ENCODE results near the gene C2orf81.
"Not testable (repeated sequence)": the region's sequence is repeated elsewhere in the genome, so short reads cannot be mapped to it uniquely, and the experiment has no call there.

The C2orf81 gene

DNA sequence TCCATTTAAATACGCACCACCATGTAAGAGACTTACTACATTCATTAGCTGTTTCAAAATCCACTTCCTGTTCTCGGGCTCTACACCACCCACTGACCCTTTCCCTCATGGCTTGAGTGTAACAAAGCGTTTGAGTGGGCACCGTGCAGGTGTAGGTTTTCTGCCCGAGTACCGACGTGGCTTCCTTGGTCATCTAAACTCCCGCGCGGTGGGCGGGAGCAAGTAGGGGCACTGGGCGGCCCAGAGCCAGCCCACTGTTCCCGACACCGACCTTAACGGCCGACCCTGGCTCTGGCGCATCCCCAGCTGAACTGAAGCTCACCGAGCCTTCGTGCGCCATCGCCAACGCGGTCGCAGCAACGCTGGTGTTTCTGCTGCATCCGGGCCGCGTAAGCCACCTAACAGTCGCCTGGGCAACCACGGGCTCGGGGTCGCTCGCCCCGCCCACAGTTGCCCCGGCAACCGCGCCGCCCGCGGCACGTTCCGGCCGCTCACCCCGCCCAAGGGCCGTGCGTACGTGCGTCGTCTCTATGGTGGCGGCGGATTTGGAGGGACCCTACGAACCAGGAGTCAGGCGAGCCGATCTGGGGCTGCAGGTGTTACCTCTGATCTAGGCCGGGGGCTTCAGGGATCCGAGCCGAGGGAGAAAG lies at the start of gene C2orf81, which contains the start of gene WDR54:
Gene C2orf81 (minus strand): TSS at position 399 of the 650 bp plus-strand sequence. CDS start 59 bp downstream, at position 340.
Gene WDR54 (plus strand): TSS at position 510 of the 650 bp plus-strand sequence. CDS start 424 bp downstream, outside the sequence.
- DNase-seq (ENCODE audit: low read depth), result no peak

DNA sequence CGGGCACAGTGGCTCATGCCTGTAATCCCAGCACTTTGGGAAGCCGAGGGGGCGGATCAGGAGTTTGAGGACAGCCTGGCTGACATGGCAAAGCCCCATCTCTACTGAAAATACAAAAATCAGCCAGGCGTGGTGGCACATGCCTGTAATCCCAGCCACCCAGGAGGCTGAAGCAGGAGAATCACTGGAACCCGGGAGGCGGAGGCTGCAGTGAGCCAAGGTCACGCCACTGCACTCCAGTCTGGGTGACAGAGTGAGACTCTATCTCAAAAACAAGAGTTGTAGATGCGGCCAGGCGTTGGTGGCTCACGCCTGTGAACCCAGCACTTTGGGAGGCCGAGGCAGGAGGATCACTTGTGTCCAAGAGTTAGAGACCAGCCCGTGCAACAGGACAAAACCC lies 49.3 kb upstream of the C2orf81 start:
- DNase-seq (ENCODE audit: low read depth), result not testable (repeated sequence)

DNA sequence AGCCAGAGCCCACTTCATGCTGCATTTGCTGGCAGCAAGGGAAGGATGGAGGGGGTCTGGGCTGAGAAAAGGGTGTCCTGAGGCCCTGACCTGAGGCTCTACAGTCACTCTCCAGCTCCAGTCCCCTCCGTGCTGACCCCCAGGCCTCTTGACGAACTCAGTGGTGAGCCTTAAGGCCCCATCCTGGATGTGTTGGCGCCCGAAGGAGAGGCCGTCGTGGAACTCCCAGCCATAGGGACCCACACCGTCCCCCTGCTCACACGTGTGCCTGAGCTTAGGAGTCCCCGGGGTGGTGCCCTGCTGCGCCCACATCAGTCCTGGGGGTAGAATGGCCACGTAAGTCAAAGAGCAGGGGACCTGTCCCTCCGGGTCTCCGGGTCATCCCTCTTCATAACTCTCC lies 43.0 kb upstream of the C2orf81 start:
- no peak for DNase-seq (ENCODE audit: low read depth)

GRCh38 chr2:74462786-74463105 lies 41.3 kb upstream of the C2orf81 start:
- DNase-seq (ENCODE audit: low read depth), result no peak

- no peak for DNase-seq (ENCODE audit: low read depth)
Measured at GRCh38 chr2:74462054-74462785, 40.8 kb upstream of the C2orf81 start.

DNA sequence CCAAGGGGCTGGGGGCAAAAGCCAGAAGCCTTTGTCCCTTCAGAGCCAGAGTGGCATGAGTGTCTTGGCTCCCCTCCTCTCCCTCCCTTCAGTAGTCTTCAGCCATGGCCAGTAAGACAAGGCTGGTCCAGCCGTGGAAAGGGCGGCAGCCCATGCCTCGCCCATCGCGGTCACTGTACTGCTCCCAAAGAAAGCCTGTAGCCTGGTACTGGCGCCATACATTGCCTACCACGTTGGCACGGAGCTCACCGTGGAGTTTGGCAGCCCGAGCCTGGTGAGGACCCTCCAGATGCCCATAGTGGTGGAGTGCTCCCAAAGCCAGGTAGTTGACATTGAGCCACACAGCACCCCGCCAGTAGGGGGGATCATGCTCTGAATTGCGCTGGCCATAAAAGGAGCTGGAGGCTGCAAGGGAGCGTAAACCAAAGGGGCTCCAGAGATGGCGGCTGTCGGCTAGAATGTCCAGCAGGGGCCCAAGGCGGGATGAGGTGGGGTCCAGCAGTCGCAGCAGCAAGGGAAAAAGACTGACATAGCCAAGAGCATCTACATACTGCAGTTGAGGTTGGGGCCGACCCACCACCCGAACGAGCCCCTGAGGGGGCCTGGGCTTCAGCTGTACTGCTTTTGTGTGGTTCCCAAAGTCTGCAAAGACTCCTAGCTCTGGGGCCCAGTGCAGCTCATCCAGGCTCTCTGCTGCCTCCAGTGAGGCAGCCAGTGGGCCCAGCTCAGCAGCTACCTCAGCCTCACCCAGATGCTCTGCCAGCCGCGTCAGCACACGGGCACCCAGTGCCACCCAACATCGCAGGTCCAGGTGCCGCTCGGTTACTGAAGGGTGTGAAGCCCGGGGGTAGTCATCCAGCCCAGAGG lies 40.0 kb upstream of the C2orf81 start:
- no peak for DNase-seq (ENCODE audit: low read depth)

GRCh38 chr2:74460187-74460586 lies 38.8 kb upstream of the C2orf81 start:
- not testable (repeated sequence) for DNase-seq (ENCODE audit: low read depth)

DNA sequence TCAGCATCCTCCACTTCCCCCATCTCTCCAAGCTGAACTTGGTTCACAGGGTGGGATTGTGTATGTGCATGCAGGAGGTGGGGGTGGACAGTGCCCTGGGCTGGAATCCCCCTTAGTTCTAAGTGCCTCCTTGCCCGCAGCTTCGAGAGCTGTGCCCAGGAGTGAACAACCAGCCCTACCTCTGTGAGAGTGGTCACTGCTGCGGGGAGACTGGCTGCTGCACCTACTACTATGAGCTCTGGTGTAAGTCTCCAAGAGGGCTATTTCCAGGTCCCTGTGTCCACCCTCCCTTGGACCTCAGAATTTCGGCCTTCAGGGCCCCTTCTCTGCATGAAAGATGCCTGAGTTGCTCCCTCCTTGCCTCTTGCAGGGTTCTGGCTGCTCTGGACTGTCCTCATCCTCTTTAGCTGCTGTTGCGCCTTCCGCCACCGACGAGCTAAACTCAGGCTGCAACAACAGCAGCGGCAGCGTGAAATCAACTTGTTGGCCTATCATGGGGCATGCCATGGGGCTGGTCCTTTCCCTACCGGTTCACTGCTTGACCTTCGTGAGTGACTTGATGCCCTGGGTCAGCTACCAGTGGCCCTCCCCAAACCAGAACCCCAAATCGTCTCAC lies 38.2 kb upstream of the C2orf81 start:
- not testable (repeated sequence) for DNase-seq (ENCODE audit: low read depth)

DNA sequence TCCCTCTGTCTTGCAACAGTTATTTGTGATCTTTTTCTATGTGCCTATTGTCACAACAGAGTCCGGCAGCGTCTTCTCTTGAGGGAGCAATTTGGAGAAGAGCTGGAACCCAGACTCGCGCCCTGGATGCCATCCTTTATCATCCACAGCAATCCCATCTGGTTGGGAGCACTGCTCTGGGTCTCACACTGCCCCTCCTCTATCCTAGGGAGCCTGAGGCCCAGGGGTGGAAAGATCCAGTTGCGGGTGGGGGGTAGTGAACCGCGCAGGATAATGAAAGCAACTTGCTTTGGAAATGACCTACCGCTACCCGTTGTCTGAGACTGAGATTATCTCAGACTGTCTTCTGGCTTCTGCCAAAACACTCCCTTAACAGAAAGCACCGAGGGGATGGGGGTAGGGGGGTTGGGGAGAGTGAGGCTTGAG lies 37.5 kb upstream of the C2orf81 start:
- DNase-seq (ENCODE audit: low read depth), result no peak

DNA sequence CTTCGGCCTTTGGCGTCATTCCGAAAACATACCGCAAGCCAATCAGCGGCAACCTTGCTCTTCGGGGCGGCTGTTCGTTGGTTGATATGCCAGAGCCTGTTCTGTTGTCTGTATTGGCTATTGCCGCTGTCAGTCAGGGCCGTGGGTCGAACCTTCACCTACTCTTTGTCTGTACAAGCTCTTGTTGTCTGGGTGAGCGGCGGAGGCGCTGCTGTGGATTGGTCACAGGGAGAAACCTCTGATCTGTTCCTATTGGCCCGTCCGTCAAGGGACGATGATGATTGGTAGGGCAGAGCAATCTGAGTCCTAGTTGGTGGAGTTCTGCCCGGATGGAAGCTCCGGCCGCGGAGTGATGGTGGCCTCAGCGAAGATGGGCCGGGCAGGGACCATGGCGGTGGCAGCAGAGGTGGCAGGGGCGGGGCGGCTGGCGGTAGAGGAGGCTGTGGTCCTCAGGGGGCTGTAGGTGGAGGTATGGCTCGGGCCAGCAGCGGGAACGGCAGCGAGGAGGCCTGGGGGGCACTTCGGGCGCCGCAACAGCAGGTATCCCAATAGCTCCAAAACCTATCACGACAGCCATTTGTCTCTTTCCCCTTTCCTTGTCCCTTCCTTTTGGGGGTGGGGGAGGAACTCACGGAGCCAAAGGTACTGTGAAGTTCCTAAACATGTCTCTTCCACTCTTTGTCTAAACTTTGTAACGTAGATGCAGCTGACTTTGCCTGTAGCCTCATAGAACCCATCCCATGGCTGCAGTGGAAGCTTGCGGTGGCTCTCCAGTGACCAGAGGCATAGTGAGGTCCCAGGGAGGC lies 36.9 kb upstream of the C2orf81 start, which contains the start of gene WBP1:
Gene WBP1 (plus strand): TSS at position 307 of the 806 bp plus-strand sequence. CDS start 165 bp downstream, at position 472.
- peak; percentile 100 for DNase-seq (ENCODE audit: low read depth)

DNA sequence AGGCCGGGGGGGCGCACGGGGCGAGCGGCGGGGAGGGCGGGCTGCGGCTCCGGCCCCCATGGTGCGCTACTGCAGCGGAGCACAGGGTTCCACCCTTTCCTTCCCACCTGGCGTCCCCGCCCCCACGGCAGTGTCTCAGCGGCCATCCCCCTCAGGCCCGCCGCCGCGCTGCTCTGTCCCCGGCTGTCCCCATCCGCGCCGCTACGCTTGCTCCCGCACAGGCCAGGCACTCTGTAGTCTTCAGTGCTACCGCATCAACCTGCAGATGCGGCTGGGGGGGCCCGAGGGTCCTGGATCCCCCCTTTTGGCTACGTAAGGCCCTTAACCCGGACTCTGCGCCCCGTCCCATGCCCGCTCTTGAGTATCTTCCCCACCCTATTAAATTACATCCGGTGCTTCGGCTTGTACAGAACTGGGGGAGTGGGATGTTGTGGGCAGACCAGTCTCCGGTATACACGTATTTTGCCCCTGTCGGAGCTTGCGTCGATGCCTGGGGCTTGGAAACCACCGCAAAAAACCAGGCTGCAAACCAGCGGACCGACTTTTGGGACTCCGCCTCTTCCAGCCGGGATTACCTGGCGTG lies 36.2 kb upstream of the C2orf81 start:
- no peak for DNase-seq (ENCODE audit: low read depth)

DNA sequence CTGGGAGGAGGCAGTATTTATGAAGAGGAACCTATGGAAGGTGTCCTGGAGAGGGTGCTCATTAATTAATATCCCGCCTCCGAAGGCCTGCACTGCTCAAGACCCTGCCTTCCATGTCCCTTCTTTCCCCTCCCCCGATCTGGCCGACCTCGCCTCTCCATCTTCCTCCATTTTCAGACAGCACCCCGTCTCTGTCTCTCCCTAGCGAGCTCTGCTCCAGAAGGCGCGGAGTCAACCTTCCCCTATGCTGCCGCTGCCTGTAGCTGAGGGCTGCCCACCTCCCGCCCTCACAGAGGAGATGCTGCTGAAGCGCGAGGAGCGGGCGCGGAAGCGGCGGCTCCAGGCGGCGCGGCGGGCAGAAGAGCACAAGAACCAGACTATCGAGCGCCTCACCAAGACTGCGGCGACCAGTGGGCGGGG lies 35.7 kb upstream of the C2orf81 start:
- no peak for DNase-seq (ENCODE audit: low read depth)

GRCh38 chr2:74454654-74455511 lies 33.5 kb upstream of the C2orf81 start, which contains the start of gene INO80B:
INO80B (plus strand) TSS chr2:74455087; CDS start chr2:74455117, 30 bp downstream.
- DNase-seq (ENCODE audit: low read depth), result peak; percentile 90

DNA sequence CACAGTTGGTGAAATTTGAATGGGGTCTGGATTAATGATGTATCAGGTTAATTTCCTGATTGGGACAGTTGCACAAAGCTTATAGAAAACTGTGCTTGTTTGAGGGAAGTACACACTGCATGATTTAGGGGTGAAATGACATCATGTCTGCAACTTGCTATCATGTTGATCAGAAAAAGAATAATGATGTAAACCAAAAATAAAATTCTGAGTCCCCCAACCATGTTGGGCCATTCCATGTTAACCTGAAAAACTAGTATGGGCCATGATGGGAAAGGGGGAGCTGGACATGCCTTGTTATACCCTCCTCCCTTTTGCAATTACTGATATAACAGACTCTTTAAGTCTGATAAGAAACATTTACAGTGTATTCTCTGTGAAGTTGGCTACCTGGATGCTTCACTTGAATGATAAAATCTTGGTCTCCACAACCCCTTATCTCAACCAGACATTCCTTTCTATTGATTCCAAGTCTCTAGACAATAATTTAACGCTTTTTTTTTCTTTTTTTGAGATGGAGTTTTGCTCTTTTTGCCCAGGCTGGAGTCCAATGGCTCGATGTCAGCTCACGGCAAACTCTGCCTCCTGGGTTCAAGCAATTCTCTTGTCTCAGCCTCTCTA lies 29.3 kb upstream of the C2orf81 start:
- DNase-seq (ENCODE audit: low read depth), result no peak

GRCh38 chr2:74448771-74449170 lies 27.4 kb upstream of the C2orf81 start:
- DNase-seq (ENCODE audit: low read depth), result no peak

DNA sequence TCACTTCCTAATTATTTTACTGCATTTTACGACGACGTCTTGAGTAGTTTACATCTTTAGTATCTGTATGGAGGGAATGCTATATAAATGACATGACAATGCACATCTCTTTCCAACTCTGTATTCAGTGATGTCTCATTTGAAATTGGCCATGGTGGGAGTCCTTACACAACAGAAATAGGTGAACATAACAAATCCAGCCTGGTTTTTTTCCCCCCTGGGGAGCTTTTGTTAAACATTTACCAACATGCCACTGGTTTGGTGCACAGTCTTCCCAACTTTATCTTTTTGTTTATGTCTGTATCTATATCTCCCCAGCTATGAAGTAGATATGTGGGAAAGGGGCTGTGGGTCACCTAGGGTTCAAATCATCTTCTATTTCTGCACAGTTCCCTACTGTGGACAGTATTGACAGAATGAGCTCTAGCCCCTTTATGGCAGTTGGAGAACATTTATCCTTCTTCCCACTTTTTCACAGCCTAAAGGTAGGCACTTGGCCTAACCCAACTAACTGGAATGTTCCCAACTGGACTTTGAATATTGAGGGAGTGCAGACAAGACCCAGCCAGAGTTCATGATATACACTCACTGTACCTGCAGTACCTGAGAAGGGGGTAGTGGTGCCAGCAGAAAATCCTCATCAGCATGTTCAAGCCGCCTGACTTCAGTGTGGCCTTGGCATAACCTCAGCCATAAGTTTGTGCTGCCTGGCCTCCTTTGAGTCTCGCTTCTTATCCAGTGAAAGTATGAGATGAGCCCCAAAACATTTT lies 26.0 kb upstream of the C2orf81 start:
- no peak for DNase-seq (ENCODE audit: low read depth)

DNA sequence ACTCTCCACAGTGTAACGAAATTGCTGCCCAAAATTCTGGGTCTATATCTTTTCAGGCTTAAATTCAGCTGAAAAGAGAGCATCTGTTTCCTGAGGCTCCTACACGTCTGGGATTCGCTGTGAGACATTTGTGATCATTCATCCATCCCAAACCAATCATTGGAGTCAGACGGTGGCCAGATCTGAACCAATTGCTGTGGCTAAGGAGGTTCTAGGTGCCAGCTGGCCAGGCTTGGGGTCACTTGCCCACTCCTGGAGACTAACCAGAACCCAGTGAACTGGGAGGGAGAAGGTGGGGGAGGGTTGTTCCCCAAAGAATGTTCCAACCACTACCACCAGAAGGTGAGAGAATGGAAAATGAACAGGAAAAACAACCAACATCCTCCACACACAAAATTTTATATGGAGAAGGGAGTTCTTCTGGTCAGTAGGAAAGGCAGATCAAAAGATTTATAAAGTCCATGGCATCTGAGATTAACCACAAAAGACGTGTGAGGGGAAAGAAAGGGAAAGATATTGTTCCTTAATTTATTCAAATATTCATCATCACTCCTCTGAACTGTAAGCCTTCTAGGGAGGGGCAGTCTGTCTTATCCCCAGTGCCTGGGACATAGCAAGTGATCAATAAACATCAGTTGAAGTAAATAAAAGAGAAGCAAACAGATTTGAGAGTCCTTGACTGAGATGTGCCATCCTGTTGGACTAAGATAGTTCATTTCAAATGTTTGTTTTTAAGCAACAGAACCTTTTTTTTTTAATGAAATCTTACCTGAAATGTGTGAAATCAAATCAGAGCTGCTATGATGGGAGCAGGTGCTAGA lies 23.3 kb upstream of the C2orf81 start:
- no peak for DNase-seq (ENCODE audit: low read depth)

Data from GM04503 (cell line).